GM13976 (cell line): ENCODE data around the gene KCTD12.

Experiments used
- DNase-seq: peaks from one replicate; pipeline ENCODE4 v3.0.0; 2012; ENCODE audit warnings: low spot score
- CTCF ChIP-seq: IDR thresholded peaks from 2 replicates; pipeline ENCODE4 v1.5.1; 2012; ENCODE audit warnings: borderline replicate concordance, mild to moderate bottlenecking; ENCODE audit not compliant: insufficient read depth; ENCODE audit errors: extremely low read depth, missing control alignments, control extremely low read depth
- in situ Hi-C: fragments of 300-500 bp; cut with MboI; formaldehyde crosslinking; loops from one replicate; pipeline ENCODE4 v1.12.0; 2022; ENCODE audit warnings: low sequenced_read_pairs, mixed read lengths, inconsistent platforms; ENCODE audit not compliant: unreplicated experiment

The KCTD12 gene

GRCh38 chr13:76853481-76853880 is 32.7 kb downstream of the KCTD12 start:
- in situ Hi-C loops, result no loop called here
- no peak for DNase-seq
- TF ChIP-seq CTCF, result no peak

- no peak for DNase-seq
- no peak for TF ChIP-seq CTCF
These were observed 33.2 kb downstream of the KCTD12 start for GRCh38 chr13:76852986-76853385.

GRCh38 chr13:76851961-76852360 is 34.2 kb downstream of the KCTD12 start:
- DNase-seq, result no peak
- TF ChIP-seq CTCF, result no peak
- in situ Hi-C loops, result no loop called here

More at GRCh38 chr13:76852986-76853385, 33.2 kb downstream of the KCTD12 start:
- in situ Hi-C loops, result no loop called here

GRCh38 chr13:76849493-76849892 is 36.7 kb downstream of the KCTD12 start:
- in situ Hi-C loops, result no loop called here
- no peak for DNase-seq
- no peak for TF ChIP-seq CTCF

- in situ Hi-C loops, result no loop called here
- DNase-seq, result no peak
- TF ChIP-seq CTCF, result no peak
These were observed 37.6 kb downstream of the KCTD12 start for GRCh38 chr13:76848596-76848995.

GRCh38 chr13:76846363-76846762 is 39.8 kb downstream of the KCTD12 start:
- DNase-seq, result no peak
- in situ Hi-C loops, result no loop called here
- TF ChIP-seq CTCF, result no peak

- no peak for DNase-seq
- no peak for TF ChIP-seq CTCF
- in situ Hi-C loops, result no loop called here
These were observed 40.3 kb downstream of the KCTD12 start for GRCh38 chr13:76845865-76846264.
